ENCODE data around the gene MIA3.
"Not testable (repeated sequence)": the region's sequence is repeated elsewhere in the genome, so short reads cannot be mapped to it uniquely, and the experiment has no call there.

Gene MIA3, protein sequence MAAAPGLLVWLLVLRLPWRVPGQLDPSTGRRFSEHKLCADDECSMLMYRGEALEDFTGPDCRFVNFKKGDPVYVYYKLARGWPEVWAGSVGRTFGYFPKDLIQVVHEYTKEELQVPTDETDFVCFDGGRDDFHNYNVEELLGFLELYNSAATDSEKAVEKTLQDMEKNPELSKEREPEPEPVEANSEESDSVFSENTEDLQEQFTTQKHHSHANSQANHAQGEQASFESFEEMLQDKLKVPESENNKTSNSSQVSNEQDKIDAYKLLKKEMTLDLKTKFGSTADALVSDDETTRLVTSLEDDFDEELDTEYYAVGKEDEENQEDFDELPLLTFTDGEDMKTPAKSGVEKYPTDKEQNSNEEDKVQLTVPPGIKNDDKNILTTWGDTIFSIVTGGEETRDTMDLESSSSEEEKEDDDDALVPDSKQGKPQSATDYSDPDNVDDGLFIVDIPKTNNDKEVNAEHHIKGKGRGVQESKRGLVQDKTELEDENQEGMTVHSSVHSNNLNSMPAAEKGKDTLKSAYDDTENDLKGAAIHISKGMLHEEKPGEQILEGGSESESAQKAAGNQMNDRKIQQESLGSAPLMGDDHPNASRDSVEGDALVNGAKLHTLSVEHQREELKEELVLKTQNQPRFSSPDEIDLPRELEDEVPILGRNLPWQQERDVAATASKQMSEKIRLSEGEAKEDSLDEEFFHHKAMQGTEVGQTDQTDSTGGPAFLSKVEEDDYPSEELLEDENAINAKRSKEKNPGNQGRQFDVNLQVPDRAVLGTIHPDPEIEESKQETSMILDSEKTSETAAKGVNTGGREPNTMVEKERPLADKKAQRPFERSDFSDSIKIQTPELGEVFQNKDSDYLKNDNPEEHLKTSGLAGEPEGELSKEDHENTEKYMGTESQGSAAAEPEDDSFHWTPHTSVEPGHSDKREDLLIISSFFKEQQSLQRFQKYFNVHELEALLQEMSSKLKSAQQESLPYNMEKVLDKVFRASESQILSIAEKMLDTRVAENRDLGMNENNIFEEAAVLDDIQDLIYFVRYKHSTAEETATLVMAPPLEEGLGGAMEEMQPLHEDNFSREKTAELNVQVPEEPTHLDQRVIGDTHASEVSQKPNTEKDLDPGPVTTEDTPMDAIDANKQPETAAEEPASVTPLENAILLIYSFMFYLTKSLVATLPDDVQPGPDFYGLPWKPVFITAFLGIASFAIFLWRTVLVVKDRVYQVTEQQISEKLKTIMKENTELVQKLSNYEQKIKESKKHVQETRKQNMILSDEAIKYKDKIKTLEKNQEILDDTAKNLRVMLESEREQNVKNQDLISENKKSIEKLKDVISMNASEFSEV (N-terminal part only)

DNA sequence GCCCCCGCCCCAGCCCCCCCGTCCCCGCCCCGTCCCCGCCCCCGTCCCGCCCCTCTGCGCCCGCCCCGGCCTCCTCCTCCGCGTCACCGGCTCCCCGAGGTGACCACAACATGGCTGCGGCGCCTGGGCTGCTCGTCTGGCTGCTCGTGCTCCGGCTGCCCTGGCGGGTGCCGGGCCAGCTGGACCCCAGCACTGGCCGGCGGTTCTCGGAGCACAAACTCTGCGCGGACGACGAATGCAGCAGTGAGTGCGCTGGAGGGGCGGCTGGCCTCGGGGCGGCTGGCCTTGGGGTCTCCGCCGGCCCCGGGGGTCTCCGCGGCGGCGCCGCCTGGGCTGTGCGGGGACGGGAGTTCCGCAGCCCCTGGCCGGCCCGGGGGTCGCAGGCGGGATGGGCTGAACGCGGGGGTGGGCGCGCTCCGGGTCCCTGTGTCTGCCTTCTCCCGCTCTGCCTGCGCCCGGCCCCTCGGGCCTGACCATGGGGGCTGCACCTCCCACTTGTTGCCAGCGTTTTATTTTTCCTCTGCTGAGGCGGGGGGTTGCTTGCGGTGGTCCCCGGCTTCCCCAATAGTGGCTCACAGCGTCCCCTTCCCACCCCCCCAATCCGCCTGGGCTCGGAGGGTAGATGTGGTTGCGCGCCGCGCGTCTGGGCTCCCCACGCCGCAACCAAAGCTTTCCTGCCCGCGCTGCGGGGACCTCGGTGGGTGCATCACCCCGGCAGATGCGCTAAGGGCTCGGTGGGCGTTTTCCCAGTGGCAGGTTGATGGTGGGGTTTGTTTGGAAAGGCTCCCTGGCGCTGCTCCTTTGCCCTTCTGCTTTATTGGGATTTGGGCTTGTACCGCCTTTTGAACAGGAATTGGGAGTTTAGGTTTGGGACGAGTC, at the start of gene MIA3:
Gene MIA3, plus strand, starts transcription at position 97 of the 879 bp plus-strand sequence. Its CDS starts 14 bp downstream, at position 111.
- intact Hi-C loops (cut with DNase I), result no loop called here
- peak; percentile 71 to 97 (median 81) for DNase-seq

GRCh38 chr1:222570837-222571236, 47.1 kb upstream of the MIA3 start:
- intact Hi-C loops (cut with DNase I), result no loop called here
- DNase-seq, result no peak

DNA sequence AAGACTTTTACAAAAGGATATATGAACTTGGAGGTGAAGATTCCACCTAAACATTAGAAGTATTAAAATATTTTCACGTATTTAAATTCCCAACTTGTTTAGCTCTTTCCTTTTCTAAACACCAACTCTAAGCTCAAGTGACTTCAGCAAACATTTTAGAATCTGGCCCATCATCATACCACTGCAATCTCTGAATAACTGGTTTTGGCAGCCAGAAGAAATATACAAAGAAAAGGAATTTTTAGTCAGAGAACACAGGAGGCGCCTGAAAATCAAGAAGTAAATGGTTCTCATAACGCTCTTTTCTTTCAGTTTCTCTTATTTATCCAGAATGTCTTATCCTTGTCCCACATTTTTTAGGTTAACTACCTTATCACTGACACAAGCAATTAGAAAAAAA, 38.6 kb upstream of the MIA3 start:
- intact Hi-C loops (cut with DNase I), result no loop called here
- no peak for DNase-seq

DNA sequence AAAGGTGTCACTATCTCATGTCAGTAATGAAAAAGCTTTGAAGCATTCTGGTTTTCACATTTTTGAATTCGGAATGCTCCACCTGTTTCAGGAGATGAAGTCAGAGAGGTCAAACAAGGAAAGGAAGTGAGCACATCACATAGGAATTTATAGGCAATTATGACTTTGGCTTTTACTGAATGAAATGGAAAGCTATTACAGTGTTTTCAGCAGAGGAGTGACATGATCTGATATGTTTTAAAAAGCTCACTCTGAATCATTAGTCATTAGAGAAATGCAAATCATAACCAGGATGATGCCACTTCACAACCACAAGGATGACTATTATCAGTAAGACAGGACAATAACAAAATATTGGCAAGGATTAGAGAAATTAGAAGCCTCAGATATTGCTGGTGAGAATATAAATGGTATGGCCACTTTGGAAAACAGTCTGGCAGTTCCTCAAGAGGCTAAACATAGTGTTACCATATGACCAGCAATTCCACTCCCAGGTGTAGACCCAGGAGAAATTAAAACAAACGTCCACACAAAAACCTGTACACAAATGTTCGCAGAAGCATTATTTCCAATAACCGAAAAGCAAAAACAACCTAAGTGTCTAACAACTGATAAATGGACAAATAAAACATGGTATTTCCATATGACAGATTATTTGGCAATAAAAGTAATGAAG, 35.7 kb upstream of the MIA3 start:
- intact Hi-C loops (cut with DNase I), result no loop called here
- no peak for DNase-seq

- no peak for DNase-seq
- intact Hi-C loops (cut with DNase I), result no loop called here
Measured at GRCh38 chr1:222583079-222583478, 34.8 kb upstream of the MIA3 start.

DNA sequence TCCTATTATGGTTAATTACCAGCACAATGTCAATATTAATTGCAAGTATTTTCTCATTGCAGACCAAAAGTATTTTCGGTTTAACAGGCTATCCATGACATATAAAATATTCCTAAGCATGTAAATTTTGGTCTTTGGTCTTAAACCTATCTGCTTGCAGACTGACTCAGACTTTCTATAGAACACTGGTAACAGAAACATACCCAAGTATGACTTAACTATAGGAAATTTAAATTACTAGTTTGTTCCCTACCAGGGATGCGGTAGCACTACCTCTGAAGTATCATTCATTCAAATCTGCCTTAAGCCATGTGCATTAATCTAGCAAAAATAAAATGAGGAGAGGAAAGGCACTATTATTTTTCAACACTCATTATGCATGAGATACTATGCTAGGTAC, 31.1 kb upstream of the MIA3 start:
- intact Hi-C loops (cut with DNase I), result no loop called here
- DNase-seq, result no peak

GRCh38 chr1:222588135-222588534, 29.8 kb upstream of the MIA3 start:
- DNase-seq, result no peak
- intact Hi-C loops (cut with DNase I), result loop anchor here (2.0 kb wide), 1 partner anchor 55 kb away; no protein-coding TSS in a partner anchor

DNA sequence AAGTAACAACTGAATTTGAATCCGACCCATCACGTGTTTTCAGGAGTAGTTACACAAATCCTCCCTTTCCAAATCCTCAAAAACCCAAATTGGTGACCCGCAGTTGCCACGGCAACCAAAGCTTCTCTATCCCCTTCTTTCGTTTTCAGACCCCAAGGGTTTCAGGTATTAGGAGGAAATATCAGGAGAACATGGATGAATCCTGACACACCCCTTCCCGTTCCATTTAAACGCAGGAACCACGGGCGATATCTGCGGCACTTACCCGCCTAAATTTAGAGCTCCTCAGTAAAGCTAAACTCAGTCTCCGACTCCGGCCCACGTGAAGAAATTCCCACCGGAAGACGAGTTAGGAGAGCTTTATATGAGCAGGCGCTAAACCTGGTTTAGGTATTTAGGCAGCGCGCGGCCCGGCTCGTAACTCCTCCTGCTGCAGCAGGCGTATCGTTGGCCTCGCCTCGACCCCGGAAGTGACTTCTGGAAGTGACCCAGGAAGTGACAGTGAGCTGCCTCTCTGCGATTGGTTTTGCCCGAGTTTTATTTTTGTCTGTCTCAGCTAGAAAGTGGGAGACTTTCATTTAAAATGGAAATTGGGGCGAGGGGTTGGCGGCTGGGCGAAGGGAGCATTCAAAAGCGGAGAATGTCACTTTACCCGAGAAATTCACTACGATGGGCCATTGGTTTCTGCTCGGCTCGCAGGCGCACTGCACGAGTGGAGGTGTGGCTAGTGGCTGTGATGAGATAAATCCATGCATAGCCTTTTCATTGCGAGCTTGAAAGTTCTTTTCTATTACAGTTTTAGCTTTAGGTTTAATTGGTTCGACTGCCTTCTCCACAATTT, 28.2 kb upstream of the MIA3 start, which contains the start of gene TAF1A:
Gene TAF1A, minus strand, starts transcription at position 472 of the 841 bp plus-strand sequence.
- intact Hi-C loops (cut with DNase I), result loop anchor here (2.0 kb wide), 1 partner anchor 53 kb away; no protein-coding TSS in a partner anchor
- DNase-seq, result peak; percentile 77 to 97 (median 85)

DNA sequence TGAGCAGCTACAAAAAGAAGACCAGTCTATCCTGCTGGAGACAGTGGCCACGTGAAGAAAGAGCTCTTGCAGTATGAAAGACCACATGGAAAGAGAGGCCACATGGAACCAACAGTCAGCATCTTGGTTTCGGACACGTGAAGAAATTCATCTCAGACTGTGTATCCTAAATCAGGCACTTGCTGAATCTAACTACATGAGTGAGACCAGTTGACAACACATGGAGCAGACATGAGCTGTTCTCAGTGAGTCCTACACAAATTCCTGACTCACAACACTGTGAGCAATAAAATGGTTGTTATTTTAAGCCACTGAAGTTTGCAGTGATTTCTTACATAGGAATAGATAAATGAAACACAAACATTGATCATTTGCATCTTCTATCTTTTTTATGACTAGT, 25.7 kb upstream of the MIA3 start:
- intact Hi-C loops (cut with DNase I), result no loop called here
- no peak for DNase-seq

DNA sequence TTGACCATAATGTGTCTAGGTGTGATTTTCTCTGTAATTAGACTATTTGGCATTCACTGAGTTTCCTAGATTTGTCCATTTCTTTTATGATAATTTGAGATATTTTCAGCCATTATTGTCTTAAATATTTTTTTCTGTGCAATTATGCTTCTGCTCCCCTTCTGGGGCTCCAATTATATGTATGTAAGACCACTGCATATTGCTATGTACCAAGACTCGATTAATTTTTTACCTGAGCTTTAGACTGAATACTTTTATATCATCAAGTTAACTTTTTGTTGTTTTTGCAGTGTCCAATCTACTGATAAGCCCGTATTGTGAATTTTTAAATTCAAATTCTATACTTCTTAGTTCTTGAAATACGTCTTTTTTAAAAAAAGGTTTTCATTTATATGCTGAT, 23.1 kb upstream of the MIA3 start:
- DNase-seq, result no peak
- intact Hi-C loops (cut with DNase I), result no loop called here

GRCh38 chr1:222596696-222597095, 21.2 kb upstream of the MIA3 start:
- no peak for DNase-seq
- intact Hi-C loops (cut with DNase I), result no loop called here

DNA sequence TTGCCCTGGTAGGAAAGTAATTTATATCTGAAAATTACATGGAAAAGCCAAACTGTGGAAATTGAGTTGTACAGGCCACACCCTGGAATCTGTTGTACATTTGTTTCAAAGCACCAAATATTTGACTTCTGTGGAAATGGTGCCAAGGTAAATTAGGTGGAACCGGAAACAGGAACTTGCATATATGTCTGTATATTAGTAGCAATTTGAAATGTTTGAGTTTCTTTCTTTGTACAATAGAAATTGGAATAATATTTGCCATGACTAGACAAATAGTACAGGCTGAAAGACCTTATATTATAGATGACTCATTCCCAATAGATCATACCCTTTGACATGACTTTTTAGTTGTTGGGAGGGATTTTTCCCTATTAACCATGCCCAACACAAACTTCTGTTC, 17.6 kb upstream of the MIA3 start:
- no peak for DNase-seq
- intact Hi-C loops (cut with DNase I), result no loop called here

GRCh38 chr1:222601257-222601656, 16.6 kb upstream of the MIA3 start:
- no peak for DNase-seq
- intact Hi-C loops (cut with DNase I), result no loop called here

DNA sequence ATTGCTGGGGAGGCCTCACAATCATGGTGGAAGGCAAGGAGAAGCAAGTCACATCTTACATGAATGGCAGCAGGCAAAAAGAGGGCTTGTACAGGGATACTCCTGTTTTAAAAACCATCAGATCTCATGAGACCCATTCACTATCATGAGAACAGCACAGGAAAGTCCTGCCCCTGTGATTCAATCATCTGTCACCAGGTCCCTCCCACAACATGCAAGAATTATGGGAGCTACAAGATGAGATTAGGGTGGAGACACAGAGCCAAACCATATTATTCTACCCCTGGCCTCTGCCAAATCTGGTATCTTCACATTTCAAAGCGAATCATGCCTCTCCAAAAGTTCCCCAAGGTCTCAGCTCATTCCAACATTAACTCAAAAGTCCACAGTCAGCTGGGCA, 11.1 kb upstream of the MIA3 start:
- intact Hi-C loops (cut with DNase I), result no loop called here
- DNase-seq, result no peak

- intact Hi-C loops (cut with DNase I); DNase-seq: not testable (repeated sequence)
Measured at GRCh38 chr1:222609111-222609510, 8.8 kb upstream of the MIA3 start.

DNA sequence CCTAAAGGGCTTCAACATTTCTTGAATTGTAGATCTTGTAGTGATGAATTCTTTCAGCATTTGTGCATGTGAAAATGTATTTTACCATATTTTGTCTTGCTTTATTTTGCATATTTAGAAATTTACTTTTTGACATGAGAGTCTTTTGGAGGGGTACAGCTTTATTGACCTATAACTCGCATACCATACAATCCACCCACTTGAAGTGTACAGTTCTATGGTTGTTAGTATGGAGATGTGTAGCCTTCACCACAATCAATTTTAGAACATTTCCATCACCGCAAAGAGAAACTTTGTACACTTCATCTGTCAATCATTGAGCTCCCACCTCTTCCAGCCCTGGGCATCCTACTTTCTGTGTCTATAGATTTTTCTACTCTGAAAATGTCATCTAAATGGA, 7.2 kb upstream of the MIA3 start:
- intact Hi-C loops (cut with DNase I), result no loop called here
- no peak for DNase-seq

- no peak for DNase-seq
- intact Hi-C loops (cut with DNase I), result no loop called here
Measured at GRCh38 chr1:222613627-222614026, 4.3 kb upstream of the MIA3 start.

- no peak for DNase-seq
- intact Hi-C loops (cut with DNase I), result no loop called here
Measured at GRCh38 chr1:222616525-222616924, 1.4 kb upstream of the MIA3 start.
